ENCODE measurements around the gene LYST. TPM values are rescaled to one million over a fixed set of nuclear protein-coding genes. Genes with fewer than 3 reads are reported as not detected.

Gene LYST
- total RNA-seq, 1 donor from 2014 or later: 10.3 TPM

- peaks cover 100% of the 10 kb centered on the region for H3K27me3 ChIP-seq (ENCODE audit: low read depth)
- intact Hi-C loops (cut with micrococcal nuclease): no loop called here
Observed at GRCh38 chr1:235646463-235646862, 220.2 kb downstream of the LYST start.

GRCh38 chr1:235644693-235645305, 221.9 kb downstream of the LYST start:
- no peak for TF ChIP-seq CTCF (IDR thresholded peaks at IDR 0.05; ENCODE audit: borderline replicate concordance)
- H3K27me3 ChIP-seq (ENCODE audit: low read depth): peaks cover 100% of the 10 kb centered on the region
- H3K9me3 ChIP-seq (replicated peaks): no peaks in the 10 kb centered on the region
- H3K4me1 ChIP-seq: peaks cover 17% of the 10 kb centered on the region
- H3K4me3 ChIP-seq: no peak overlapping the region
- no peak overlapping the region for H3K27ac ChIP-seq (replicated peaks)
- DNase-seq: no peak
- no peaks in the 10 kb centered on the region for H3K36me3 ChIP-seq
- intact Hi-C loops (cut with micrococcal nuclease): no loop called here

More at GRCh38 chr1:235646463-235646862, 220.2 kb downstream of the LYST start:
- H3K4me3 ChIP-seq: no peak overlapping the region
- H3K9me3 ChIP-seq (replicated peaks): no peaks in the 10 kb centered on the region
- no peak for TF ChIP-seq CTCF (IDR thresholded peaks at IDR 0.05; ENCODE audit: borderline replicate concordance)
- no peak overlapping the region for H3K27ac ChIP-seq (replicated peaks)
- peaks cover 31% of the 10 kb centered on the region for H3K4me1 ChIP-seq
- no peaks in the 10 kb centered on the region for H3K36me3 ChIP-seq
- no peak for DNase-seq

GRCh38 chr1:235643837-235644692, 222.6 kb downstream of the LYST start:
- Histone ChIP-seq H3K36me3 (no peaks in the 10 kb centered on the region), H3K4me1 (peaks cover 12% of the 10 kb centered on the region), H3K4me3 (no peak overlapping the region), H3K27ac (replicated peaks) (no peak overlapping the region), H3K27me3 (ENCODE audit: low read depth) (peaks cover 93% of the 10 kb centered on the region), H3K9me3 (replicated peaks) (no peaks in the 10 kb centered on the region)
- DNase-seq: no peak
- TF ChIP-seq CTCF (IDR thresholded peaks at IDR 0.05; ENCODE audit: borderline replicate concordance): no peak
- intact Hi-C loops (cut with micrococcal nuclease): no loop called here

- peaks cover under 1% of the 10 kb centered on the region for H3K4me1 ChIP-seq
- H3K36me3 ChIP-seq: no peaks in the 10 kb centered on the region
- intact Hi-C loops (cut with micrococcal nuclease): no loop called here
- no peak overlapping the region for H3K27ac ChIP-seq (replicated peaks)
- DNase-seq: no peak
- peaks cover 82% of the 10 kb centered on the region for H3K27me3 ChIP-seq (ENCODE audit: low read depth)
- no peaks in the 10 kb centered on the region for H3K9me3 ChIP-seq (replicated peaks)
- no peak overlapping the region for H3K4me3 ChIP-seq
- no peak for TF ChIP-seq CTCF (IDR thresholded peaks at IDR 0.05; ENCODE audit: borderline replicate concordance)
Observed at GRCh38 chr1:235642943-235643371, 223.7 kb downstream of the LYST start.

GRCh38 chr1:235642011-235642942, 224.4 kb downstream of the LYST start:
- peaks cover 75% of the 10 kb centered on the region for H3K27me3 ChIP-seq (ENCODE audit: low read depth)
- H3K9me3 ChIP-seq (replicated peaks): no peaks in the 10 kb centered on the region
- no peaks in the 10 kb centered on the region for H3K4me1 ChIP-seq
- no peak for DNase-seq
- TF ChIP-seq CTCF (IDR thresholded peaks at IDR 0.05; ENCODE audit: borderline replicate concordance): no peak
- no peak overlapping the region for H3K4me3 ChIP-seq
- no peaks in the 10 kb centered on the region for H3K36me3 ChIP-seq
- H3K27ac ChIP-seq (replicated peaks): no peak overlapping the region
- intact Hi-C loops (cut with micrococcal nuclease): no loop called here

Data from left ventricle myocardium inferior (tissue), 1 donor.